Stimulated activated CD8-positive, alpha-beta memory T cell treated with anti-CD3 and anti-CD28 coated beads, Interleukin-15, amount 100 ng/mL, for 48 hours (primary cell): ENCODE results near the gene ZNF101.

Experiments used
- DNase-seq, 2 donors: peaks; one replicate each; pipeline ENCODE4 v3.0.0-alpha.2; 2020; ENCODE audit warnings: low read depth in 2 of 2

The ZNF101 gene

GRCh38 chr19:19642506-19643157, 26.0 kb upstream of the ZNF101 start:
- peak; percentile 38 to 41 for DNase-seq

DNA sequence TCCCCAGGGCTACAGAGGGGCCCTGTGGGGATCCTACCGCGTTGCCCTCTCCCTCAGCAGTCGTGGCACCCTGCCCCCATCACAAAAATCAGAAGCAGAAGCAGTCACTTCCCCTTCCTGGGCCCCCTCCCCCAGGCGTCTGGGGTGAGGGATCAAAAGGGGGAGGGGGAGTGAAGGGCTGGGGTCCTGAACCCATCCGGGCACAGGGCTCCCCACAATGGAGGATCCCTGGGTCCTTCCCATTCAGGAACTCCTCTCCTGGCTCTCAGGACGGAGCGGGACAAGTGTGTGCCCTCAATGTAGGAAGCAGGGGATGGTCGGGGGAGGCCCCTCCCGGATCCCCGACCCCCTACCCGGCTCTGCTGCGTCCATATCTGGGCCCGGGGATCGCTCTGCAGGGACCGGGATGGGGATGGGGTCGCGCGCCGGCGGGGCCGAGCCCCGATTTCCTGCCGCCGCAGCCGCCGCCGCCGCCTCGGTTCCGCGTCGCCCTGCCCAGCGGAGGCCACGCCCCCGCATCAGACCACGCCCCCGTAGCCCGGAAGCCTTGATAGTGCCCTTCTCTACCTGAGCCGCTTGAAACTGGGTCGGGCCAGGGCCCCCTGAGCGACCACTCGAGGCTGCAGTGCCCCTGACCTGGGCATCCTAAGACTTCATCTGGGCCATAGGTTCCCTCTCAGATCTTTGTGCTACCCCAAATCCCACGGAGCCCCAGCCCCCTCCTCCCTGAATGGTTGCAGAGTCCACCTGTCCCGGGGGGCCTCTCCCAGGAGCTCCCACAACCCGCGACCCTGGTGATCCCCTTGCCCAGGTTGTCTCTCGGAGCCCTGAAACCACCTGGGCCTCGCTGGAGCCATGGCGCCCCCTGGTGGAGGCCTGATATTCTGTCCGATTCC, 25.2 kb upstream of the ZNF101 start, which contains the start of gene GMIP:
Gene GMIP (minus strand): TSS at position 500 of the 896 bp plus-strand sequence. CDS start 128 bp downstream, at position 372.
- DNase-seq = peak; percentile 75

GRCh38 chr19:19644054-19644388, 24.6 kb upstream of the ZNF101 start:
- DNase-seq = no peak

DNA sequence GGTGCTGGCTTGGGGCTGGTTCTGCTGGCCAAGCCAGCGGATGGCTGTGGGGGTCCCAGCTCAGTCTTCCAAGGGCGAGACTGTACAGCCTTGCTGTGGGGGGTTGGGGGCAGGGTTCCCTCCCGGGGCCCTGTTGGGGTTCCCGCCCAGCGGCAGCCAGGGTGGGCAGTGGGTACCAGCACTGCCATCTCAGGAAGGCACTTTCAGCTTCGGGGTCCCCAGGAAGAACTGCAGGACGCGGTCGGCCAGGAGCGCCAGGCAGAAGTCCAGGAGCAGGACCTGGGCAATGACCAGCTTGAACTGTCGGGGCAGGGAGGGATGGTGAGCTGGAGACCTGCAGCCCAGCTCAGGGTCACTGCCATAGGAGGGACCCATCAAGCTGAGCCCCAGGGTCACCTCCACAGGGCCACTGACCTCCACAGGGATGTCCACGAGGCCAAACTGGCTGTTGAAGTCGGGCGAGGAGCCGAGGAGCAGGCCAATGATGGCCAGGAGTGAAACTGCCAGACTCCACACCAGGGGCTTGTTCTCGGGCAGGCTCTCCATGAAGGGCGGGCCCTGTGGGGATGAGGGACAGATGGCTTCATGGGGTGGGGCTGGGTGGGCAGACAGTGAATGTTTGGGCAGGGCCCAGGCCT, 23.3 kb upstream of the ZNF101 start:
- no peak for DNase-seq

GRCh38 chr19:19647037-19647835, 21.4 kb upstream of the ZNF101 start:
- DNase-seq = no peak

DNA sequence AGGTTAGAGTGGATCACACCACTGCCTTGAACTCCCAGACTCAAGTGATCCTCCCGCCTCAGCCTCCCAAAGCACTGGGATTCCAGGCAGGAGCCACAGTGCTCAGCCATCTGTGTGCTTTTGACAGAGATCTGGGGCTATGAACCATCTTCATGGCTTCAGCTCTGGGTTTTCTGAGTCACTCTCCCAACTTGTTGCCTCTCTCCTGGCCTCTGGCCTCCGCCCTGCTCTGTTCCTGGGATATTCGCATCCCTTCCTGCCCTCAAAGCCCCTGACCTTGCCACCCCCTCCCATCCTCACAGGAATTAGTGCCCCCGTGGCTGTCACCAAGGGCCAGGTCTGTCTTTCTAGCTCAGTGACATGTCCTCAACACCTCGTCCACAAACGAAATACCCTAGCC, 19.5 kb upstream of the ZNF101 start:
- DNase-seq = no peak

DNA sequence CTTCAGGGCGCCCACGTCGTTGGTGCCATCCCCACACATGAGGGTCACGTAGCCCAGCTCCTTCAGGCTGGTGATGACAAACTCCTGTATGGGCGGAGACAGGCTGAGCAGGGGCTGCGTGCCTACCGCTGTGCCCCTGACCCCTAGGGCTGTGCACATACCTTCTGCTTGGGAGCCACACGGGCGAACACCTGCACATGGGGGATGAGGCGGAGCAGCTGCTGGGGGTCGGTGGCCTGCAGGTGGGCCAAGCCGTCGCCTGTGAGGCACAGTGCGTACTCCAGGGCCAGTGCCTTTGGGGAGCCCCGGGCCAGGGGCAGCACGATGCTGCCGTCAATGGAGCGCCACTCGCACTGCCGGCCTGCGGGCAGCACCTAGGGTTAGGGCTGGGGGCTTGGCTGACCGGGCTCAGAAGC, 19.1 kb upstream of the ZNF101 start:
- DNase-seq = no peak

DNA sequence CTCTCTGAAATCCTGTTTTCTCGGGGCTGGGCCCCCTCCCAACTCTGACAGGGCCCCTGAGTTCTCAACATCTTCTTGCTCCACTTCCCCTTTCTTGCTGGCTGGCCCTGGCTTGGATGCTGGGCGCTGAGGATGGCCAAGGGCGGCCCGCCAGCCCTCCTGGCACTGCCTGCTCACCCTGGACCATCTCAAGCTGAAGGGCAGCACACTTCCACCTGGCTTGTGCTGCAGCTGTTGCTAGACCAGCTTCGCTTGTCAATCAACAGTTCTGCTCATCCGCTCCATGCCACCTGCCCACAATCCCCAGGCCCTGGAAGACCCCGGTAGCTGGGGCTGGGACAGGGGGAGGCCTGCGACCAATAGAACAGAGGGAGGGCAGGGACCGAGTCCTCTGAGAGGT, 18.3 kb upstream of the ZNF101 start:
- DNase-seq = no peak

DNA sequence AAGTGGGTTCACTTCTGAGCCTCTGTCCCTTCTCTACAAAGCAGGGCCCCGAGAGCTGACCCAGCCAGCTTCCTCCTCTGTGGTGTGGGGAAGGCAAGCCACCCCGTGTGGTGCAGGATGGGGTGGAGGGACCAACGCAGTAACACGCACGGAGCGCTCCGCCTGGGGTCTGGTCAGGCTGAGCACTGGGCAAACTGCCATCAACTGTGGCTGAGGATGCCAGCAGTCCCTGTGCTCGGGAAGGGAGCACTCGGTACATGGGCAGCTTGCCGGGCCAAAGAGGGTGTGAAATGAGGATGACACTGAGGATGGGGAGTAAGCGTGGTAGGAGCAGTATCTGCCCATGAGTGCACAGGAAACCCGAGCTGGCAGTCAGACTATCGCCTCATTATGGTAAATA, 17.6 kb upstream of the ZNF101 start:
- DNase-seq = no peak

- DNase-seq = no peak
These were observed 15.9 kb upstream of the ZNF101 start for GRCh38 chr19:19652482-19653295.

DNA sequence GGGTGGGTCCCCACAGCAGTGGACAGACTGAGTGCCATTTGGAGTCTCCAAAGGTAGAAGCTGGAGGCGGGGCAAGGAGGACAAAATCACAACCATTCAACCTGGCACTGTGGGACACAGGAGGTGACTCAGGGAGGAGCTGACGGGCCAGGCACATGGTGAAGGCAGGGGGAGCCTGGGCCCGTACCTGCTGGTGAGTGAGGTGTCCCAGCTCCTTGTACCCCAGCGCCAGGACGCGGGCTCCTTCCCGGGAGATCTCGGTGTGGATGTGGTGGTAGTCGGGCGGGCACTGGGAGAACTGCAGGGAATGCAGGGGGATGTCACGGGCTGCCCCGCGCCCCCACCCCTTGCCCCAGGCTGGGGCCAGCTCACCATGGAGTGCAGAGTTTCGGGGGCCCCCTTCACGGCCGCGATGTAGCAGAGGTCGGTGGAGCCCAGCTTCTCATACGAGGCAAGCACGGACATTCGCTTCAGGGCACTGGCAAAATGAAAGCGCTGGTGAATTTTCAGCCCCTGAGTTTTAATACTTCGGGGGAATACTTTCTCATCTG, 15.0 kb upstream of the ZNF101 start:
- no peak for DNase-seq

DNA sequence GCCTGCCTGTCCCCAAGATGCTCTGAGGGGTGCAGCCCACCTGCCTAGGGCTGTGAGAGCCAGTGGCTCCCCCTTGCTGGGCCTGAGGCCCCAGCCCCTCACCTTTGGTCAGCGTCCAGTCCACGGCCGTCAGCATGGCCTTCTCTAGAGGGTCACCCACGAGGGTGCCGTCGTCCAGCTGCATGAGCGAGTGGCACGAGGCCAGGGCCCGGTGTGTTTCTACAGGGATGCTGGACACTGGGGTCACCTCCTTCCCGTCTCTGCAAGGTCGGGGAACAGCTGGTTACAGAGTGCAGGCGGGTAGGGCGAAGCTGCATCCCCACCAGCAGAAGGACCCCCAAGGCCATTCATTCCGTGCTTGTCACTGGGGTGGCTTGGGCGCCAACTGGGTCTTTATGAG, 14.2 kb upstream of the ZNF101 start:
- no peak for DNase-seq

GRCh38 chr19:19655051-19655594, 13.5 kb upstream of the ZNF101 start:
- DNase-seq = no peak

- DNase-seq = no peak
These were observed 12.8 kb upstream of the ZNF101 start for GRCh38 chr19:19655641-19656343.

GRCh38 chr19:19656451-19657396, 11.9 kb upstream of the ZNF101 start:
- no peak for DNase-seq

DNA sequence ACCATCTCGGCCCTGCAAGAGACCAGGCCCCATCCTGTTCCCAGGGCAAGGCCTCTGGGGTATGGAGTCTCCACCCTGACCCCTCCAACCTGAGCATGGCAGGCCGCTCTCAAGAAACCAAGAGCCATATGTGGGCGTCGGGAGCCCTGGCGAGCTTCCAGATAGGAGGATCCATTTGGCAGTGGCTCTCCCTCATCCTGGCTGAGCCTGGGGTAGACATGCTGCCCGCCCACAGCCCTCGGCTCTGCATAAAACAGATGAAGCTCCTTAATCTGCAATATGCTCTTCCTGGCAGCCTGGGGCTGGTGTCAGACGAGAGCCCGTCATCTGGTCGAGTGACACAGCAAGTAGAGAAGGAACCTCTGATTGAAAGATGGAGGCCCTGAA, 11.2 kb upstream of the ZNF101 start:
- DNase-seq = no peak

DNA sequence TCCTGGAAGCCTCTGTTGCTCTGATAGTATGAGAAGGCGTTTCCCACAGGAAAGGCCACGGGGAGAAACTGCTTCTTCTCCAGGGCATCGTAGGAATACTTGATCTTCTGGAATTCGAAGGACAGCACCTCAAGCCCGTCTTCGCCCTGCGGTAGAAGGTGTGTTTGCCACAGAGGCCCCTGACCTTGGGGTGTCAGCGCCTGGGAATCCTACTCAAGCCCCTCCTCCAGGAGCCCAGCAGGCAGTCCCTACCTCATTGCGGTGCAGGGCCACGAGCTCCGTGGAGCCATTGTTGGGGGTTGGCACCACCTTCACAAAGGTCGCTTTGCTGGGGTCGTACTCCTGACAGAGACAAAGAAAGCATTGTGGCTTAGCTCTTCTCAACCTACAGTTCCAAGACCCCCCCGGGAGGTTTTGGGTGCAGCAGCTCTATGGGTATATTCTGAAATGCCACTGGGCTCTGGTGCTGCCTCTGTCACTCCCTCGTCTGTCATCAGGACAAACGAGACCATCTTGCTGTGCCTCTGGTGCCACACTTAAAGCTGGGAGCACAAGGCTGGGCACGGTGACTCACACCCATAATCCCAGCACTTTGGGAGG, 8.9 kb upstream of the ZNF101 start:
- DNase-seq = no peak

DNA sequence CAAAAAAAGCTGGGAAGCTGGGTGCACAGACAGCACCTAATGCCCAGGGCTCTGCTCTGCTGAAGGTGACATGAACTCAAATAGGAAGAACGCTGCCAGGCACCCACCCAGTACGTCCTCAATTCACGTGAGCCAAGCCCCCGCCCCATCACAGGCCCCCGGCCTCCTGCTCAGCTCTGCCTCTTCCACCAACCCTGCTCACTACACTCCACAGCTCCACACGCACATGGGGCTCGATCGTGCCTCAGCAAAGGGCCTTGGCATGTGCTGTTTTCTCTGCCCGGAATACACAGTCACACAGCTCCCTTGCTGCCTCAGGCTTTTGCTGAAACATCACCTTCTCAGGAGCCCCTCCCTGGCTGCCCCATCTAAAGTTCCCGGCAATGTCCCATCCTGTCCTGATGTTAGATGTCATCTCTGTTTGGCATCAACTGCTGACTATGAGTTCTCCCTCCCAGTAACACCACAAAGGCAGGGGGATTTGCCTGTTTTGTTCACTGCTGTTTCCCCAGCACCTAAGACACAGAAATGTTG, 7.4 kb upstream of the ZNF101 start:
- no peak for DNase-seq
